GM19240 (cell line): ENCODE measurements around the gene DZIP1.
"Not testable (repeated sequence)": the region's sequence is repeated elsewhere in the genome, so short reads cannot be mapped to it uniquely, and the experiment has no call there.

Experiments
- DNase-seq: peaks from one replicate; pipeline ENCODE4 v3.0.0; 2011; ENCODE audit warnings: low spot score; ENCODE audit not compliant: insufficient read length

The DZIP1 gene

DNA sequence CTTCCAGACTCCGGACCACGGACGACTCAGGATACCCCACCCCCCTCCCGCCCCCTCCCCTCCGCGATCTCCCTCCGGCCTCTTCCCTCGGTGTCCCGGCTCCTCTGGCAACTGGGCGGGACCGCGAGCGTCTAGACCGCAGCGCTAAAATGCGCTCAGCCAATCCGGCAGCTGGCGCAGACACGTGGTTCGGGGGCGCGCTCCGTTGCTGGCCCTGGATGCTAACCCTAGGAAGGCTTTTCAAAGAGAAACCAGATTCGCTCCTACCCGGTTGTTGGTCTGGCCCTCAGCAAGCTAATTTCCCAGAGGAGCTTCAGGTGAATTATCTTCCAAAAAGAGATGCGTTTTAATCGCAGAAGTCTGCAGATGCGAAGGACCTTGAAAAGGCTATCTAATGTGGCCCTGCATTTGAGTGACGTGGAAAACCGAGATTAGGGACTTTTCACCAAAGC lies at the start of gene DZIP1:
TSS of gene DZIP1 (minus strand) at position 106 of the 452 bp plus-strand sequence. CDS start 2,677 bp downstream, outside the sequence.
- DNase-seq: no peak

GRCh38 chr13:95690986-95691385 lies 46.5 kb upstream of the DZIP1 start:
- DNase-seq: not testable (repeated sequence)

GRCh38 chr13:95689582-95689926 lies 45.0 kb upstream of the DZIP1 start:
- DNase-seq: no peak

DNA sequence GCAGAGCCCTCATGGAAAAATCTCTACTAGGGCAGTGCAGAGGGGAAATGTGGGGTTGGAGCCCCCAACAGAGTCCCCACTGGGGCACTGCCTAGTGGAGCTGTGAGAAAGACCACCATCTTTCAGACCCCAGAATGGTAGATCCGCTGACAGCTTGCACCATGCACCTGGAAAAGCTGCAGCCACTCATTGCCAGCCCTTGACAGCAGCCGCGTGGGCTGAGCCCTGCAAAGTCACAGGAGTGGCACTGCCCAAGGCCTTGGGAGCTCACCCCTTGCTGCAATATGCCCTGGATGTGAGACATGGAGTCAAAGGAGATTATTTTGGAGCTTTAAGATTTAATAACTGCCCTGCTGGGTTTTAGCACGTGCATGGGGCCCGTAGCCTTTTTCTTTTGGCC lies 40.5 kb upstream of the DZIP1 start:
- DNase-seq: not testable (repeated sequence)

GRCh38 chr13:95684418-95684817 lies 39.9 kb upstream of the DZIP1 start:
- no peak for DNase-seq

GRCh38 chr13:95679722-95680121 lies 35.2 kb upstream of the DZIP1 start:
- no peak for DNase-seq

DNA sequence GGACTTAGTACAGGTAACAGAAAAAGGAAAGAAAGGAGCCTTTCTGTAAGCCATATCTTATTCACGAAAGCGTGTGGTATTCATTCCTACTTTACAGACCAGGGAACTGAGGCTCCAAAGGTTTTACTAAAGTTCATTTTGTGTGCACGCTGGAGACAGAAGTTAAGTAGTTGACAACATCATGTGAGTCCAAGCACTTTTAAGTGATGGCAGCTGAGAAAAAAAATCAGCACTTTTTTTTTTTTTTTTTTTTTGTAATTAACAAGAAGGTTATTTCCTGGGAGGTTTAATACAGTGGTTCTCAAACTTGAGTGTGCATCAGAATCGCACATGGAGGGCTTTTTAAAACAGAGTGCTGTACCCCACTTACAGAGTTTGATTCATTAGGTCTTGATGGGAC lies 34.5 kb upstream of the DZIP1 start:
- no peak for DNase-seq

DNA sequence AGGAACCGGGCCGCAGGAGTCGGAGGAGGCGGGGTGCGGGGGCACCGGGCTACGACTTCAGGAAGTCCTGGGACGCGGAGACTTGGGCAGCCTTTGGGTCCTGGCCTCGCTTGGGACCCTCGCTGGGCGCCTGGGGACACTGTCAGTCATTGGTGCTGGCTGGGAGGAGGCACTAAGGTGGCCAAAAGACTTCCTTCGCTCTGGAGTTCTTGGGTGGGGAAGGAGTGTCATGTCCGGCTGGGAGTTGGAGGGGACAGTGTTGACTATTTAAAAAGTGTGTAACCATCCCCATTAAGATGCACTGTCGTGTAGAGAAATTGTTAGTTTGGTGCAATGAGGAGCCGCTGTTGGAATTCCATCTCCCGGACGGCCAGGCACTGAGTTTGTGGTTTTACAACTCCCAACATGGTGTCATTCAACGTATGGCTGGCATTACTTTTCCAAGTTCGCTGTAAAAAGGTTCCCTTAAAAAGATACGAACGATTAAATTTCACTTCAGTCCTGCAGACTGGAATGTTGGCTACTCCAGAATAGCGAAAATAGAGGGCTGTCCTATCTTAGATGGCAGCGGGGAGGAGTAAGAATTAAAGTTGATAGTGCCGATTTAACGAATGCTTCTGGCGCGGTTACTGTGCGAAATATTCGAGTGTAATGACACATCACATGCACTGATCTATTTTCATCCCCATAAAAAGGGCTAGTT lies 33.2 kb upstream of the DZIP1 start:
- no peak for DNase-seq

DNA sequence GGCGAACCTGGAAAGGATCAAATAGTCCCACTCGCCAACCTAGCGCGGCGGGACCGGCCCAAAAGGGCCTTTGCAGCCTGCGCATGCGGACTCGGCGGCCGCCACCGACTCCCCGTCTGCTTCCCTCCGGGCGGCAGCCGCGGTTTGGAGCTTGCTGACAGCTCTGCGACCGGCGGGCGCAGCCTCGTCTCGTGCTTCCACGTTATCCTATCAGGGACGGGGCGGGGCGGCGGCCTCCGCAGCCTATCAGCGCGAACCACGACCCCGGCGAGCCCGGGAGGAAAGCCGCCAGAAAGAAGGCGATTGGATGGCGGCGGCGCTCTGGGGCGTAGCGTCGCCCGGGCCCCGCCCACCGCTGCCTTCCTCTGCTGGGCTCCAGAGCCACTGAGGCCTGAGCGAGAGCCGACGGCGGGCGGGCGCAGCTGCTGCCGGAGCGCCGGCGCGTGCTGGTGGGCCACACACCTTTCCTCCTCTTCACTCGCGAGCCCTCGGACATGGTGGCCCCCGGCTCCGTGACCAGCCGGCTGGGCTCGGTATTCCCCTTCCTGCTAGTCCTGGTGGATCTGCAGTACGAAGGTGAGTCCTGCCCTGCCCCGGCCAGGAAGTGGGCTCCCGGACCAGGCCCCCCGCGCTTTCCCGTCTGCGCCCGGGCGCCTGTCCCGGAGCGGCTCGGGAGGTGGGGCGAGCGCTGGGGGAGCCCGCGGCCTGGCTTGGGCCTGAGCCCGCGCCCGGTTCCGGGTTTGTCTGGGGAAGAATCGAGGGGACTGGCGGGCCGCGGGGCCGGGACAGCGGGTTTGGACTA lies 32.5 kb upstream of the DZIP1 start, which contains the start of gene DNAJC3:
TSS of gene DNAJC3 (plus strand) at position 378 of the 802 bp plus-strand sequence. CDS start at position 495, 117 bp downstream.
- peak; percentile 72 for DNase-seq

DNA sequence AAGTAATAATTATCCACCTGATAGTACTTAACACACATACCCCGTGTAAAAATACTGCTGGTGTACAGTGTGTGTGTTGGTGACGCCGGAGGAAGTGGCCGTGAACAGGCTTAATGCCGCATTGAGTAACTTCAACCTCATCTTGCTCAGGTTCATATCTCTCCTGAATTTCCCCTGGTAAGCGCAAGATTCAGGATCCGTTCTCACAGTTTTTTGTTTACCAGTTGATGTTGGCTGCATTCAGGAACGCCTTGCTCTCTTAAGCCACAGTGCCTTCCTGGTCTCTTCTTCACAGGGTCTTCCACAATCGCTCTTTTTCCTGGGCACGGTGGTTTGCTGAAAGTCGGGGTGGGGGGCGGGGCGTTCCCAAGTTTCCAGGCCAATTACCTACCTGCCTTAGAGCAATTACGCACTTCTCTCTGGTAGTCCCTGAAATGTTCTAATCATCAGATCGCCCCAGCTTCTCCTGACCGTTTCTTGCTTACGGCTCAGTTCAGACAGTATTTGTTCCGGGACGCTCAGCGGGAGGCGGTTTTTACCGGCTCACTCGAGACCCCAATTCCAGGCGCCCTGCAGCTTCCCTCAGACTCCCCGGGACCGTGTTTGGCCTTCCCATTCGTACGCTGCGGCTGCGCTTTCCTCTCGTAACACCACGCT lies 31.7 kb upstream of the DZIP1 start:
- no peak for DNase-seq

- no peak for DNase-seq
Measured at GRCh38 chr13:95671597-95671996, 27.1 kb upstream of the DZIP1 start.

DNA sequence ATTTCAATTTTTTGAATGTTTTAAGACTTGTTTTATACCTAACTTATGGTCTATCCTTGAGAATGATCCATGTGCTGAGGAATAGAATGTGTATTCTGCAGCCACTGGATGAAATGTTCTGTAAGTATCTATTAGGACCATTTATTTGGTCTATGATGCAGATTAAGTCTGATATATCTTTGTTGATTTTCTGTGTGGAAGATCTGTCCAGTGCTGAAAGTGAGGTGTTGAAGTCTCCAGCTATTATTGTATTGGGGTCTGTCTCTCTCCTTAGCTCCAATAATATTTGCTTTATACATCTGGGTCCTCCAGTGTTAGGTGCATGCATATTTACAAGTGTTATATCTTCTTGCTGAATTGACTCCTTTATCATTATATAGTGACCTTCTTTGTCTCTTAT lies 22.7 kb upstream of the DZIP1 start:
- DNase-seq: not testable (repeated sequence)

GRCh38 chr13:95660981-95661581 lies 16.6 kb upstream of the DZIP1 start:
- no peak for DNase-seq

DNA sequence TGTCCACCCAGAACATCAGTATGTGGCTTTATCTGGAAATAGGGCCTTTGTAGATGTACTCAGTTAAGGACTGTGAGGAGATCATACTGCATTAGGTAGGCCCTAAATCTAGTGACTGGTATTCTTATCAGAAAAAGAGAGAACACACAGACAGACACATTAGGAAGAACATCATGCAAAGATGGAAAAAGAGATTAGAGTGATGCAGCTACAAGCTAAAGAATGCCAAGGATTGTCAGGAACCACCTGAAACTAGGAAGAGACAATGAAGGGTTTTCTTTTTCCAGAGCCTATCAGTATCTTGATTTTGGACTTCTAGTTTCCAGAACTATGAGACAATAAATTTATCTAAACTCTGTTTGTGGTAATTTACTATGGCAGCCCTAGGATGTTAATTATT lies 15.0 kb upstream of the DZIP1 start:
- no peak for DNase-seq

- no peak for DNase-seq
Measured at GRCh38 chr13:95656386-95657015, 12.0 kb upstream of the DZIP1 start.

DNA sequence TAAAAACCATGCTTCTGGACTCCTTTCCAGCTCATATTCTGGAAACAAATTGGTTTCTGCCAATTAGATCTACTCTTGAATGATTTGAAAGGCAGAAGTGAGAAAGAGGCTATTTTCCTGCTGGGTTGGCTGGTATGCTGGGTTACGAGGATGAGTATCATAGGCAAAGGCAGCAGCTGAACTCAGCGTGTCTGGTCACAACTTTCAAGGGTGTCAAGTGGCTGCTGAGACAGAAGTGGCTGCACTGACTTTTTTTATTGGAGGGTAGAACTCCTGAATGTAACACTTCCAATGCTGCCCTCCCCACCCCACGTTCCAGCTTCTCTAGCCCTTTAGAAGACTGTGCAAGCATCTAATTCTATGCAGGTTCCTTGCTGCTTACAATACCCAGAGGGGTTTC lies 8.3 kb upstream of the DZIP1 start:
- no peak for DNase-seq

DNA sequence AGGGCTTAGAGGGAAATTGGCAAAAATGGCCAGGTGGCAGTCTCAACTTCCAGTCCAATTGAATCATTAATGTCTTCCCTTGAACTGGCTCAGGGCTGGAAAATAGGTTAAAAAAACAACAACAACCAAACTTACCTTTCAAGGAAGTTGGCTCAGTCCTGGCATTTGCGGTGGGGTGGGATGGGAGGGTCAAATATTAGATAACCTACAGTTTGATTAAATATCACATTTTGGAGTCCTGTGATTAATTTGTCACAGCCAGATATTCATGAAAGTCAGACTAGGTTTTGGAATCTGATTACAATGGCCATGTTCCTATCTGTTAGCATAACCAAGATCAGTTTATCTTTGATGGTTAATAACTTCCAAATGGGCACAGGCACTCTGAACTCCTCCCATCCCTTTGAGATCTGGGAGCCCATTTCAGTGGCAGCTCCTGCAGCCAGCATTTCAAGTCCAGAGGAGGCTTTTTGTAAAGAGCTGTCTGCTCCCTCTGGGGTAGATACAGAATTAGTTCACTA lies 7.8 kb upstream of the DZIP1 start:
- no peak for DNase-seq

- no peak for DNase-seq
Measured at GRCh38 chr13:95650696-95651095, 6.2 kb upstream of the DZIP1 start.

- no peak for DNase-seq
Measured at GRCh38 chr13:95647321-95647720, 2.8 kb upstream of the DZIP1 start.

DNA sequence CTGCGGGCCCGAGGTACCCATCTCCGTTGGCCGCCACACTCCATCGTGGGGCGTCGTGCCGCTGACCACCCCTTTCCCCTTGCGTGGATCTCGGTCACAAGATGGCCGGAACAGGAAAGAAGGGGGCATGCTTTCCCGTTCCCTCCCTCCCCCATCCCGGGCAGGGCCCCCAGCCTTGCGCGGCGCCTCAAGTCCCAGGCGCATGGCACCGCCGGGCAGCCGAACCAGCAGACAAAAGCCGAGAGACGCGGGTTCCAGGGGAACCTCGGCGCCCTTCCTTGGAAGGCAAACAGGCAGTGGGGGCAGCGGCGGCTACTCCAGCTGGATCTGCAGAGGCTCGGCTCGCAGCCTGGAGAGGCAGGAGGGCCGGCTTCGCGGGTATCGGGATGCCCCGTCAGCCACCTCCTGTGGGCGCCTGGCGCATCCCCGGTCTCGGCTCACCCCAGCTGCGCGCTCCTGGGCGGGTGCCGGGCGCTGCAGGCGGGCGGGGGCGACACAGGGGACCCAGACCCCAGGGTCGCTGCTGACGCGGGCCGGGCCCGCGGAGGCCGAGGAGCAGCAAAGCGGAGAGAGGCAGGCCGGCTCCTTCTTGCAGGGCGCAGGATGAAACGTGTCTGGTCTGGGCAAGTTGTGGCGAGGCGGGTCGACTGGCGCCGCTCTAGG lies 439 bp downstream of the DZIP1 start:
- DNase-seq: no peak

GRCh38 chr13:95643571-95643935 lies 953 bp downstream of the DZIP1 start:
- DNase-seq: no peak
